Endothelial cell of umbilical vein (primary cell): Measurements from ENCODE around the gene CIDEB. TPM values are rescaled to one million over a fixed set of nuclear protein-coding genes. Genes with fewer than 3 reads are reported as not detected.

ENCODE experiments used
- BruUV-seq: library from RNA; stranded (reverse); fragments of 400-500 nt; replicated peaks from 2 replicates; lab custom pipeline; 2021; lab: Mats Ljungman, UMichigan
- CTCF ChIA-PET: fragments of 300-600, 350-600 bp; sonication (Branson Sonifier 250); formaldehyde crosslinking; loops from one replicate; lab custom pipeline; 2021; ENCODE audit warnings: antibody characterized with exemption, inconsistent platforms; lab: Charles Lee
- POLR2A ChIA-PET: fragments of 300-600, 350-600 bp; sonication (Branson Sonifier 250); formaldehyde crosslinking; loops from one replicate; lab custom pipeline; 2021; ENCODE audit warnings: antibody characterized with exemption, inconsistent platforms; lab: Charles Lee
- DNase-seq: peaks from one replicate; pipeline ENCODE4 v3.0.0-alpha.2; 2011; ENCODE audit warnings: low read depth, low spot score
- FAIRE-seq: peaks from 2 replicates; lab custom pipeline; 2011; peaks lifted over from hg19 to GRCh38; lab: Jason Lieb, UNC
- H2AFZ ChIP-seq: 2 replicates; pipeline ENCODE4 v1.6.0; 2012; ENCODE audit warnings: low read depth, low read length, control low read depth, inconsistent platforms
- H3K27ac ChIP-seq: 2 replicates; pipeline ENCODE4 v1.5.1; 2011; ENCODE audit warnings: low read depth, mild to moderate bottlenecking, control low read depth, low read length, moderate library complexity; ENCODE audit not compliant: insufficient read depth
- H3K27me3 ChIP-seq, 2 experiments: 2 replicates each; pipeline versions ENCODE4 v1.6.0 to v1.6.1; 2011; ENCODE audit warnings: low read length in 2 of 2, mixed read lengths in 1 of 2; ENCODE audit not compliant: control insufficient read depth in 2 of 2, insufficient read depth in 2 of 2
- H3K36me3 ChIP-seq, 2 experiments: 2 replicates in 1 of 2; 3 replicates in 1 of 2; pipeline ENCODE4 v1.5.1; 2011; ENCODE audit warnings: low read length in 2 of 2, mild to moderate bottlenecking in 1 of 2, moderate library complexity in 1 of 2; ENCODE audit not compliant: control insufficient read depth in 2 of 2, insufficient read depth in 2 of 2; ENCODE audit errors: extremely low read depth in 1 of 2
- H3K4me1 ChIP-seq: 3 replicates; pipeline ENCODE4 v1.5.1; 2011; ENCODE audit warnings: mild to moderate bottlenecking, low read length; ENCODE audit not compliant: control insufficient read depth, insufficient read depth; ENCODE audit errors: extremely low read depth
- H3K4me2 ChIP-seq: 2 replicates; pipeline ENCODE4 v1.6.1; 2011; ENCODE audit warnings: low read length, control low read depth, mixed read lengths; ENCODE audit not compliant: insufficient read depth
- H3K4me3 ChIP-seq, 3 experiments: fragments of 200-600 bp in 1 of 3; sonication (generic), shearing (Covaris generic) in 1 of 3; replicated peaks in 1 of 3; 2 replicates each; pipeline ENCODE4 v1.5.1; 2011 to 2016; ENCODE audit warnings: control low read depth in 3 of 3, low read length in 3 of 3, mild to moderate bottlenecking in 2 of 3, inconsistent platforms in 1 of 3, low read depth in 1 of 3, moderate library complexity in 1 of 3; ENCODE audit not compliant: insufficient read depth in 1 of 3
- H3K79me2 ChIP-seq: 2 replicates; pipeline ENCODE4 v1.6.0; 2012; ENCODE audit warnings: low read length, inconsistent platforms; ENCODE audit not compliant: control insufficient read depth, insufficient read depth
- H3K9ac ChIP-seq: replicated peaks from 2 replicates; pipeline ENCODE3; 2011; ENCODE audit warnings: low read length, control low read depth; ENCODE audit not compliant: insufficient read depth; ENCODE audit errors: extremely low read depth
- H3K9me1 ChIP-seq: replicated peaks from 3 replicates; pipeline ENCODE4 v1.6.0; 2011; ENCODE audit warnings: mild to moderate bottlenecking, low read length; ENCODE audit not compliant: control insufficient read depth, insufficient read depth; ENCODE audit errors: extremely low read depth
- H3K9me3 ChIP-seq: replicated peaks from 2 replicates; pipeline ENCODE4 v1.5.1; 2012; ENCODE audit warnings: low read length, inconsistent platforms; ENCODE audit not compliant: control insufficient read depth, insufficient read depth
- H4K20me1 ChIP-seq: replicated peaks from 2 replicates; pipeline ENCODE3; 2011; ENCODE audit warnings: mild to moderate bottlenecking, low read length; ENCODE audit not compliant: control insufficient read depth, insufficient read depth; ENCODE audit errors: extremely low read depth
- EZH2 ChIP-seq: IDR thresholded peaks from 2 replicates; pipeline ENCODE4 v1.6.1; 2012; ENCODE audit warnings: borderline replicate concordance, low read depth, mild to moderate bottlenecking, moderate library complexity, low read length, inconsistent platforms; ENCODE audit not compliant: severe bottlenecking
- FOS ChIP-seq: IDR thresholded peaks from 2 replicates; pipeline ENCODE4 v1.6.1; 2011; ENCODE audit warnings: mild to moderate bottlenecking, low read length, moderate library complexity, borderline replicate concordance; ENCODE audit not compliant: insufficient read depth
- GATA2 ChIP-seq: IDR thresholded peaks from 2 replicates; pipeline ENCODE4 v1.7.0; 2011; ENCODE audit warnings: low read depth, mild to moderate bottlenecking, moderate library complexity, mixed read lengths, low read length; ENCODE audit not compliant: insufficient read length, insufficient read depth
- JUN ChIP-seq: IDR thresholded peaks from 2 replicates; pipeline ENCODE4 v1.6.1; 2011; ENCODE audit warnings: borderline replicate concordance, low read depth; ENCODE audit not compliant: insufficient read length, insufficient read depth
- MYC ChIP-seq: IDR thresholded peaks from one replicate; pipeline ENCODE4 v1.6.1; 2011; ENCODE audit warnings: mild to moderate bottlenecking, low read depth, low read length
- POLR2A ChIP-seq: IDR thresholded peaks from 2 replicates; pipeline ENCODE4 v1.6.1; 2012; ENCODE audit warnings: low read depth, mild to moderate bottlenecking, control low read depth, low read length
- POLR2AphosphoS5 ChIP-seq: IDR thresholded peaks from 2 replicates; pipeline ENCODE4 v1.6.1; 2012; ENCODE audit warnings: low read depth, mild to moderate bottlenecking, control low read depth, low read length, moderate library complexity; ENCODE audit not compliant: insufficient read depth
- dilution Hi-C: fragments of 300-500 bp; cut with MboI; formaldehyde crosslinking; loops from one replicate; pipeline ENCODE4 v1.15.0; 2019; ENCODE audit warnings: low sequenced_read_pairs; ENCODE audit not compliant: extremely low pct_ligation_motif_present
- intact Hi-C: fragments of 100-400 bp; cut with micrococcal nuclease; formaldehyde crosslinking; loops from one replicate; pipeline ENCODE4 v1.10.0; 2022
- polyA plus RNA-seq, 4 experiments: library from polyadenylated mRNA; depleted of rRNA in 3 of 4; stranded (reverse) in 3 of 4; unstranded in 1 of 4; fragments of >200 nt; gene quantifications; 2 replicates each; pipeline versions ENCODE4 v1.2.1 to v1.2.3, GENCODE V29; 2011 to 2012; ENCODE audit warnings: missing spikeins in 1 of 4
- total RNA-seq: library from RNA; stranded (reverse); gene quantifications from 2 replicates; pipeline ENCODE4 v1.2.3, GENCODE V29; 2021
- TF ChIP-seq, protein P1 (sequence below): IDR thresholded peaks from 2 replicates; pipeline ENCODE4 v1.6.1; 2011; ENCODE audit not compliant: insufficient read depth, insufficient read length
- TF ChIP-seq, protein P2 (sequence below), 2 donors: IDR thresholded peaks; 1 replicate in 1 of 2; 2 replicates in 1 of 2; pipeline ENCODE4 v1.5.1; 2011; ENCODE audit warnings: low read length in 2 of 2, mild to moderate bottlenecking in 2 of 2, moderate library complexity in 2 of 2, control low read depth in 1 of 2, inconsistent platforms in 1 of 2, low read depth in 1 of 2; ENCODE audit not compliant: insufficient read depth in 1 of 2; ENCODE audit errors: extremely low read depth in 1 of 2

CIDEB gene
- total and polyA plus RNA-seq, 2 donors (not counting 3 experiments of a cell fraction or from before 2014, with no cell fraction given) = 5.2 to 7.2 TPM

DNA sequence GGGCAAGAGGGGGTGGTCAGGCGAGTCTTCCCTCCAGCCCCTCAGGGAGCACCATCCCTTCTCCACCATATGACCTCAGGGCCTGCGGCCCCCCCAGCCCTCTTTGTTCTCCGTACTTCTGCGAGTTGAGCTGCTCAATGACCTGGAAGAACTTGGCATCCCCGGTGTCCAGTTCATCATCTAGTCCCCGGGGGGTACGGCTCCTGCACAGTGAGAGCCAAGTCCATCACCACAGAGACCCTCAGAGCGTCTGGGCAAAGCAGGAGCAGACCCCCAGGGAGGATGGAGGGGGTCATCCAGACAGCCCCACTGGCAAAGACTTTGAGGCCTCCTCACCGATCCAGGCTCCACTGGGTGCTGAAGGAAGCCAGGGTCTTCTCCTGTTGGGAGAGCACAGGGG is 18.2 kb upstream of the CIDEB start:
- ChIA-PET POLR2A (no interaction called here), CTCF (interaction anchor here (4.4 to 20.1 kb wide), 3 partner anchors 8 to 108 kb away, joined by 14 to 811 read pairs (median 23); partner anchors contain the start of genes CBLN3, CIDEB and KHNYN)
- BruUV-seq = no TSS peak
- TF ChIP-seq MYC = no peak
- TF ChIP-seq EZH2 = no peak
- TF ChIP-seq JUN = no peak
- TF ChIP-seq, protein P1, sequence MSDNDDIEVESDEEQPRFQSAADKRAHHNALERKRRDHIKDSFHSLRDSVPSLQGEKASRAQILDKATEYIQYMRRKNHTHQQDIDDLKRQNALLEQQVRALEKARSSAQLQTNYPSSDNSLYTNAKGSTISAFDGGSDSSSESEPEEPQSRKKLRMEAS = no peak
- TF ChIP-seq, protein P2, sequence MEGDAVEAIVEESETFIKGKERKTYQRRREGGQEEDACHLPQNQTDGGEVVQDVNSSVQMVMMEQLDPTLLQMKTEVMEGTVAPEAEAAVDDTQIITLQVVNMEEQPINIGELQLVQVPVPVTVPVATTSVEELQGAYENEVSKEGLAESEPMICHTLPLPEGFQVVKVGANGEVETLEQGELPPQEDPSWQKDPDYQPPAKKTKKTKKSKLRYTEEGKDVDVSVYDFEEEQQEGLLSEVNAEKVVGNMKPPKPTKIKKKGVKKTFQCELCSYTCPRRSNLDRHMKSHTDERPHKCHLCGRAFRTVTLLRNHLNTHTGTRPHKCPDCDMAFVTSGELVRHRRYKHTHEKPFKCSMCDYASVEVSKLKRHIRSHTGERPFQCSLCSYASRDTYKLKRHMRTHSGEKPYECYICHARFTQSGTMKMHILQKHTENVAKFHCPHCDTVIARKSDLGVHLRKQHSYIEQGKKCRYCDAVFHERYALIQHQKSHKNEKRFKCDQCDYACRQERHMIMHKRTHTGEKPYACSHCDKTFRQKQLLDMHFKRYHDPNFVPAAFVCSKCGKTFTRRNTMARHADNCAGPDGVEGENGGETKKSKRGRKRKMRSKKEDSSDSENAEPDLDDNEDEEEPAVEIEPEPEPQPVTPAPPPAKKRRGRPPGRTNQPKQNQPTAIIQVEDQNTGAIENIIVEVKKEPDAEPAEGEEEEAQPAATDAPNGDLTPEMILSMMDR (IDR thresholded peaks at IDR 0.05; ENCODE audit: extremely low read depth in 1 of 2, insufficient read depth in 1 of 2, low read depth in 1 of 2, low read length in 2 of 2) = no peak
- no peak for TF ChIP-seq POLR2A
- no peak for TF ChIP-seq FOS
- no peak for TF ChIP-seq POLR2AphosphoS5
- no peak for TF ChIP-seq GATA2
- Histone ChIP-seq H3K9me3 (no peaks in the 10 kb centered on the region), H3K9me1 (no peaks in the 10 kb centered on the region), H3K36me3 (peaks cover 0 to 18% of the 10 kb centered on the region in 2 experiments), H3K9ac (no peak overlapping the region), H4K20me1 (no peaks in the 10 kb centered on the region), H3K79me2 (no peaks in the 10 kb centered on the region), H3K4me3 (no peak overlapping the region), H2AFZ (no peak overlapping the region), H3K4me2 (no peak overlapping the region), H3K27me3 (no peaks in the 10 kb centered on the region), H3K4me1 (peaks cover 5% of the 10 kb centered on the region), H3K27ac (no peak overlapping the region)
- dilution Hi-C loops = no loop called here
- FAIRE-seq (no peak), DNase-seq (no peak)
- intact Hi-C loops = no loop called here
